Neural crest cell (in vitro differentiated cells): ENCODE measurements around the gene HSD17B7. TPM values are rescaled to one million over a fixed set of nuclear protein-coding genes. Genes with fewer than 3 reads are reported as not detected.
"Not testable (repeated sequence)": the region's sequence is repeated elsewhere in the genome, so short reads cannot be mapped to it uniquely, and the experiment has no call there.

Source experiments
- DNase-seq: peaks from one replicate; pipeline ENCODE4 v3.0.0; 2021; ENCODE audit warnings: low read depth, mixed read lengths, low spot score
- H3K27ac Mint-ChIP-seq: one replicate; pipeline ENCODE4 v1.8.0; 2021; ENCODE audit warnings: mild to moderate bottlenecking, mixed read lengths; ENCODE audit not compliant: unreplicated experiment
- H3K27me3 Mint-ChIP-seq: 2 replicates; pipeline ENCODE4 v1.8.0; 2021; ENCODE audit warnings: low read depth, mild to moderate bottlenecking, mixed read lengths
- H3K36me3 Mint-ChIP-seq: 2 replicates; pipeline ENCODE4 v1.8.0; 2021; ENCODE audit warnings: low read depth, mild to moderate bottlenecking, mixed read lengths
- H3K4me1 Mint-ChIP-seq: 2 replicates; pipeline ENCODE4 v1.8.0; 2021; ENCODE audit warnings: mixed read lengths
- H3K4me3 Mint-ChIP-seq: one replicate; pipeline ENCODE4 v1.8.0; 2021; ENCODE audit warnings: mild to moderate bottlenecking, mixed read lengths
- H3K9me3 Mint-ChIP-seq: 2 replicates; pipeline ENCODE4 v1.8.0; 2021; ENCODE audit warnings: mixed read lengths
- CTCF ChIP-seq: fragments of 200-600 bp; sonication (generic); conservative IDR thresholded peaks from 2 replicates; pipeline ENCODE4 v1.5.0; 2021; ENCODE audit warnings: antibody characterized with exemption, mild to moderate bottlenecking
- total RNA-seq: library from RNA; stranded (reverse); gene quantifications from 2 replicates; pipeline ENCODE4 v1.2.1, GENCODE V29; 2021

The HSD17B7 gene
- total RNA-seq, 1 donor from 2014 or later = 60.1 TPM

- not testable (repeated sequence) for H3K27me3 Mint-ChIP-seq, H3K27ac Mint-ChIP-seq, H3K4me3 Mint-ChIP-seq, H3K9me3 Mint-ChIP-seq, DNase-seq, H3K4me1 Mint-ChIP-seq
- peaks cover 17% of the 10 kb centered on the region for H3K36me3 Mint-ChIP-seq
- peak; percentile 68 for TF ChIP-seq CTCF
These were observed 9.7 kb downstream of the HSD17B7 start for GRCh38 chr1:162799995-162800830.

GRCh38 chr1:162807503-162807902 lies 17.0 kb downstream of the HSD17B7 start:
- H3K4me3 Mint-ChIP-seq, H3K27ac Mint-ChIP-seq, H3K9me3 Mint-ChIP-seq, H3K27me3 Mint-ChIP-seq, H3K4me1 Mint-ChIP-seq, DNase-seq: not testable (repeated sequence)
- peaks cover 42% of the 10 kb centered on the region for H3K36me3 Mint-ChIP-seq

DNA sequence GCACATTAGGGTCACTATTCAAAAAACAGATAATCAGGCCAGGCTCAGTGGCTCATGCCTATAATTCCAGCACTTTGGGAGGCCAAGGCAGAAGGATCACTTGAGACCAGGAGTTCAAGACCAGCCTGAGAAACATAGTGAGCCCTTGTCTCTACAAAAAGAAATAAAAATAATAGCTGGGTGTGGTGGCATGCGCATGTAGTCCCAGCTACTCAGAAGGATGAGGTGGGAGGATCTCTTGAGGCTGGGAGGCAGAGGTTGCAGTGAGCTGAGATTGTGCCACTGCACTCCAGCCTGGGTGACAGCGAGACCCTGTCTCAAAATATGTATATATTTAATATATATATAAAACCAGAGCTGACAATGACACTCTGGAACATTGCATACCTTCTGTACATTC lies 21.9 kb downstream of the HSD17B7 start:
- DNase-seq, H3K27ac Mint-ChIP-seq, H3K4me1 Mint-ChIP-seq, H3K9me3 Mint-ChIP-seq, H3K27me3 Mint-ChIP-seq, H3K4me3 Mint-ChIP-seq: not testable (repeated sequence)
- peaks cover 27% of the 10 kb centered on the region for H3K36me3 Mint-ChIP-seq

GRCh38 chr1:162818136-162818535 lies 27.6 kb downstream of the HSD17B7 start:
- not testable (repeated sequence) for H3K27ac Mint-ChIP-seq

DNA sequence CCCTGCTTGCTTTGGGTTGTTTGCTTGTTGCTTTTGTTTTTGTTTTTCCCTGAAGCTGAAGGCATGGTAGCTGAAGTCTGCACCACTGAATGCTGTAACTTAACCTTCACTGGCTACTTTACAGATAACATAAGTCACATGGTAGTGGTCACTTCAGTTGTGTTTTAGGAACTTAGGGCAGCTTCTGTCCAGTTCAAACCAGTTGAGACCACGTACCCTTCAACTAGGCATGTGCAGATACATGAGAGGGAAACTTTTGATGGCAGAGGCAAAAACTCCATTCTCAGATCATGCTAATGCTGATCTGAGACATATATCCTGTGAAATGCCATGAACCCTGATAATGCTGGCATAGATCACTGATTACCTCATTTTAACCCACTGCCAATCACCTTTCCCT lies 28.2 kb downstream of the HSD17B7 start:
- Mint-ChIP-seq H3K27me3 (peaks cover 21% of the 10 kb centered on the region), H3K4me1 (peaks cover 12% of the 10 kb centered on the region)
- not testable (repeated sequence) for H3K27ac Mint-ChIP-seq, H3K4me3 Mint-ChIP-seq, DNase-seq, H3K9me3 Mint-ChIP-seq, H3K36me3 Mint-ChIP-seq

More at GRCh38 chr1:162818136-162818535, 27.6 kb downstream of the HSD17B7 start:
- Mint-ChIP-seq H3K27me3 (peaks cover 16% of the 10 kb centered on the region), H3K4me1 (peaks cover 12% of the 10 kb centered on the region)
- not testable (repeated sequence) for DNase-seq, H3K4me3 Mint-ChIP-seq, H3K36me3 Mint-ChIP-seq, H3K9me3 Mint-ChIP-seq

DNA sequence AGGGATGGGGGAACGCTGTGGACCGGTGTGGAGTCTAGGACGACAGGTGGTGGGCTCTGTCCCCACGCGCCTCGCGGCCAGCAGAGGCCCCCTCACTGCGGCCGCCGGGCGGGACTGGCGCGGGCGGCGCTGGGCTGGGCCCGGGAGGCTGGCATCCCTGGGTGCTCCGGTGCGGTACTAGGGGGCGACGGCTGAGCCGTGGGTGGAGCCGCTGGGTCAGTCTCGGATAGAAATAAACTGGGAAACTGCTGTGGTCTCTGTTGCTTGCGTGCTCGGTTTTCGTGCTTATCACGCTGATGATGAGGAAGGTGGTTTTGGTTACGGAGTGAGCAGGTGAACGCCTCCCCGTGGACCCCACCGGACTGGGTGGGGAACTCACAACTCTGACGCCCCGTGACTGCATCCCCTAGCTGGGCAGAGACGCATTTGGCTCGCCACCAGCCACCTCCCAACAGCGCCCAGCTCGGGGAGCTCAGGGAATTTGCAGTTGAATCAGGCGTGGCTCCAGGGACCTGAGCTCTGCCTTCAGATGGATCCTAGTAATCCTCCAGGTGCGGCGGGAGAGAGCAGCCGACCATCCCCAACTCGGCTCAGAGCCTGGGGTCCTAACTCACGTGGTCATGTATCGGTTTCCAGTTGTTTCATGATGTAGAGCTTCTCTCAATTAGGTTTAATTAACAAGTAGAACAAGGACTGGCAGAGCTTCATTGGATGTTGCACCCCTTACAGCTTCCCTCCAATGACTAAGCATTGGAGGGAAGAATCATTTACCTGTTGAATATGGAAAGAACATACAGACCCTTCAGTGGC lies 32.1 kb downstream of the HSD17B7 start:
- no peaks in the 10 kb centered on the region for H3K36me3 Mint-ChIP-seq
- peak overlapping the region; percentile 90 for H3K4me3 Mint-ChIP-seq
- H3K27me3 Mint-ChIP-seq = peaks cover 30% of the 10 kb centered on the region
- no peaks in the 10 kb centered on the region for H3K9me3 Mint-ChIP-seq
- peaks cover 18% of the 10 kb centered on the region for H3K4me1 Mint-ChIP-seq
- no peak overlapping the region for H3K27ac Mint-ChIP-seq
- TF ChIP-seq CTCF = peak; percentile 14
- DNase-seq = peak; percentile 4

DNA sequence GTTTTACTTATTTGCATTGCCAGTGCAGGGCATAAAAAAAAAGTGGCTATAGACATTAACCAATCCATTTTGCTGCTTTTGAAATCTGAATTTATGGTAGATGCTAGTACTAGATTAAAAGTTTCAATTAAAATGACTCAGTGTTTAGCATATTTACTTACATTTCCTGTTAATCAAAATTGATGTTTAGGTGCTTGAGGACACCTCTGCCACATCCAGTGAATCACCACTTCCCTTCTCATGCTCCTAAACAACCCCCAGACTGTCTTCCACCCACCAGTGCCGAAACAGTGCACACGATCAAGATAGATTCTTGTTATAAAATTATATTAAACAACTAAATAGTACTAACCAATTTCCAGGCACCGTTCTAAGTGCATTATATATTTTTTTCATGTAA lies 32.7 kb downstream of the HSD17B7 start:
- TF ChIP-seq CTCF = no peak
- Mint-ChIP-seq H3K27ac (no peak overlapping the region), H3K4me1 (peaks cover 19% of the 10 kb centered on the region), H3K9me3 (no peaks in the 10 kb centered on the region), H3K36me3 (no peaks in the 10 kb centered on the region), H3K4me3 (peak overlapping the region; percentile 90), H3K27me3 (peaks cover 30% of the 10 kb centered on the region)
- DNase-seq = no peak
